ENCODE results near the gene EID2B. TPM values are rescaled to one million over a fixed set of nuclear protein-coding genes. Genes with fewer than 3 reads are reported as not detected.

The EID2B gene
- total and polyA plus RNA-seq, 9 of the 15 experiments (the other 6 are each of a cell fraction or from before 2014, with no cell fraction given): 2.8 to 8.8 (median 4.8) TPM

GRCh38 chr19:39531834-39532232 lies 819 bp downstream of the EID2B start:
- DNase-seq (ENCODE audit: extremely low read depth in 1 of 4, low spot score in 3 of 4): peak in 1 of 4 experiments; percentile 39
- Histone ChIP-seq H3K4me3 (peak overlapping the region; percentile 72), H2AFZ (ENCODE audit: low read depth, low read length) (peak overlapping the region; percentile 95), H3K9ac (ENCODE audit: insufficient read depth in 1 of 2, low read depth in 2 of 2, low read length in 2 of 2) (peak overlapping the region; percentile 80 to 97), H3K4me1 (replicated peaks in 1 of 2; ENCODE audit: control insufficient read depth in 2 of 2, insufficient read depth in 2 of 2, low read length in 2 of 2) (peaks cover 3 to 6% of the 10 kb centered on the region in 2 experiments; a peak in 2 of 5 replicates), H3K9me1 (ENCODE audit: control insufficient read depth, insufficient read depth, low read length) (no peaks in the 10 kb centered on the region), H3K79me2 (ENCODE audit: control insufficient read depth, insufficient read depth, low read length) (peaks cover 16% of the 10 kb centered on the region), H3K36me3 (ENCODE audit: control insufficient read depth, insufficient read depth, low read length) (no peaks in the 10 kb centered on the region), H3K4me2 (ENCODE audit: insufficient read depth, low read length) (peak overlapping the region; percentile 96), H3K9me3 (replicated peaks; ENCODE audit: control insufficient read depth, insufficient read depth, low read depth, low read length) (no peaks in the 10 kb centered on the region), H4K20me1 (replicated peaks; ENCODE audit: control insufficient read depth, insufficient read depth, low read length) (no peaks in the 10 kb centered on the region), H3K27ac (ENCODE audit: extremely low read depth, low read depth, low read length) (peak overlapping the region; percentile 59), H3K27me3 (ENCODE audit: control insufficient read depth in 2 of 2, insufficient read depth in 2 of 2, low read length in 2 of 2) (no peaks in the 10 kb centered on the region)
- in situ Hi-C loops (cut with MboI): no loop called here
- BruUV-seq (replicated peaks): no TSS peak
- intact Hi-C loops (cut with micrococcal nuclease): loop anchor here (1.0 to 2.0 kb wide), 3 partner anchors 34 to 92 kb away; partner anchors contain the start of gene DLL3
- ChIA-PET POLR2A (interaction anchor here (0.8 to 1.1 kb wide), 3 partner anchors 24 to 96 kb away, joined by 3 to 4 read pairs (median 3); partner anchors contain the start of gene RPS16), CTCF (ENCODE audit: low intra/inter-chr PET ratio) (interaction anchor here (0.6 to 2.1 kb wide), 5 partner anchors 29 to 91 kb away, joined by 3 to 12 read pairs (median 6); no protein-coding TSS in a partner anchor)
- peak; percentile 13; the same call in 2 of the 3 replicates for ATAC-seq
- FAIRE-seq: no peak
- 0% methylated on average over 14 of the region's 14 CpGs for WGBS (ENCODE audit: insufficient coverage, low coverage, missing lambda C conversion rate)
- TF ChIP-seq ZZZ3 (IDR thresholded peaks at IDR 0.05) (no peak), FOXO4 (CRISPR knock-in tag; IDR thresholded peaks at IDR 0.05) (no peak), ADNP (tag; IDR thresholded peaks at IDR 0.05) (0 out of 2 replicates have a peak, but pooled peaks have one; percentile 36), NR0B1 (IDR thresholded peaks at IDR 0.05; ENCODE audit: partially characterized antibody) (no peak), ZNF586 (CRISPR knock-in tag; conservative IDR thresholded peaks at IDR 0.05) (no peak), ZNF717 (CRISPR knock-in tag; IDR thresholded peaks at IDR 0.05) (no peak), HMG20B (CRISPR knock-in tag; IDR thresholded peaks at IDR 0.05) (no peak), KDM1A (IDR thresholded peaks at IDR 0.05) (no peak), SIN3B (IDR thresholded peaks at IDR 0.05; ENCODE audit: low read depth) (no peak), ZBTB7A (IDR thresholded peaks at IDR 0.05; ENCODE audit: borderline replicate concordance, control insufficient read depth, low read depth, low read length) (no peak), ZNF143 (CRISPR knock-in tag; IDR thresholded peaks at IDR 0.05) (no peak), TRIM28 (IDR thresholded peaks at IDR 0.05) (no peak), PCBP1 (IDR thresholded peaks at IDR 0.05; ENCODE audit: low read depth, low read length, poor library complexity, severe bottlenecking) (no peak), TBL1XR1 (IDR thresholded peaks at IDR 0.05; ENCODE audit: low read length in 2 of 2) (no peak)
